ENCODE results near the gene PARP9. TPM values are rescaled to one million over a fixed set of nuclear protein-coding genes. Genes with fewer than 3 reads are reported as not detected.
A peak's percentile ranks its signal among the peaks of the same experiment; 100 is the strongest.
"Not testable (repeated sequence)": the region's sequence is repeated elsewhere in the genome, so short reads cannot be mapped to it uniquely, and the experiment has no call there.

Gene PARP9
- total and polyA plus RNA-seq, 8 donors, result 8.6 to 33.2 (median 16.7) TPM

GRCh38 chr3:122502941-122503340, 61.2 kb downstream of the PARP9 start:
- ATAC-seq (no peak), FAIRE-seq (no peak), DNase-seq (no peak)
- Histone ChIP-seq H3K36me3 (no peaks in the 10 kb centered on the region), H3K4me1 (peaks cover 8 to 12% (median 11%) of the 10 kb centered on the region in 3 donors), H3K4me3 (no peak overlapping the region), H3K9me3 (no peaks in the 10 kb centered on the region), H3K27ac (no peak overlapping the region), H3K27me3 (no peaks in the 10 kb centered on the region)
- intact Hi-C loops (cut with DNase I), result no loop called here
- 91 to 92% methylated on average over 2 of the region's 2 CpGs for WGBS, 2 donors
- no peak for TF ChIP-seq CTCF (IDR thresholded peaks at IDR 0.05)

- FAIRE-seq, result no peak
- Histone ChIP-seq H3K4me3 (no peak overlapping the region), H3K36me3 (no peaks in the 10 kb centered on the region), H3K27me3 (no peaks in the 10 kb centered on the region), H3K4me1 (peaks cover 8 to 12% (median 11%) of the 10 kb centered on the region in 3 donors), H3K9me3 (no peaks in the 10 kb centered on the region), H3K27ac (no peak overlapping the region)
- WGBS, 2 donors, result 55 to 58% methylated on average over 2 of the region's 2 CpGs
- TF ChIP-seq CTCF (IDR thresholded peaks at IDR 0.05), result no peak
- intact Hi-C loops (cut with DNase I), result no loop called here
- no peak for ATAC-seq
- no peak for DNase-seq
Measured at GRCh38 chr3:122502139-122502538, 62.0 kb downstream of the PARP9 start.

GRCh38 chr3:122500964-122501363, 63.1 kb downstream of the PARP9 start:
- H3K27ac ChIP-seq; H3K4me3 ChIP-seq; H3K27me3 ChIP-seq; ATAC-seq; intact Hi-C loops (cut with DNase I); H3K9me3 ChIP-seq; DNase-seq; FAIRE-seq; H3K36me3 ChIP-seq: not testable (repeated sequence)
- WGBS, 2 donors, result 89 to 92% methylated on average over 6 of the region's 6 CpGs
- H3K4me1 ChIP-seq, result peaks cover 8 to 12% (median 10%) of the 10 kb centered on the region in 3 donors

GRCh38 chr3:122498152-122498551, 65.9 kb downstream of the PARP9 start:
- ATAC-seq, result no peak
- Histone ChIP-seq H3K9me3 (no peaks in the 10 kb centered on the region), H3K36me3 (peaks cover 0 to 6% (median 0%) of the 10 kb centered on the region in 3 donors), H3K4me3 (no peak overlapping the region), H3K27ac (no peak overlapping the region), H3K4me1 (peaks cover 0 to 8% (median 7%) of the 10 kb centered on the region in 3 donors), H3K27me3 (no peaks in the 10 kb centered on the region)
- TF ChIP-seq CTCF (IDR thresholded peaks at IDR 0.05), result no peak
- DNase-seq, result no peak
- 55 to 62% methylated on average over 1 of the region's 1 CpG for WGBS, 2 donors
- FAIRE-seq, result no peak
- intact Hi-C loops (cut with DNase I), result no loop called here

GRCh38 chr3:122497425-122497824, 66.7 kb downstream of the PARP9 start:
- intact Hi-C loops (cut with DNase I), result no loop called here
- no peaks in the 10 kb centered on the region for H3K27me3 ChIP-seq
- no peak for FAIRE-seq
- H3K9me3 ChIP-seq, result no peaks in the 10 kb centered on the region
- ATAC-seq, result peak in 1 of 4 donors; percentile 24
- WGBS, 2 donors, result 85 to 90% methylated on average over 1 of the region's 1 CpG
- no peak overlapping the region for H3K27ac ChIP-seq
- no peak for DNase-seq
- H3K4me1 ChIP-seq, result peaks cover 0 to 5% (median 3%) of the 10 kb centered on the region in 3 donors
- H3K4me3 ChIP-seq, result no peak overlapping the region
- peaks cover 0 to 6% (median 0%) of the 10 kb centered on the region in 3 donors for H3K36me3 ChIP-seq
- TF ChIP-seq CTCF (IDR thresholded peaks at IDR 0.05), result no peak

Data from pancreas (tissue), 10 donors.